Activated T-helper 1 cell treated with anti-CD3 and anti-CD28 coated beads, Interleukin-2, amount 50 U/mL, for 16 hours (primary cell): ENCODE results near the gene PSMA3.
"Not testable (repeated sequence)": the region's sequence is repeated elsewhere in the genome, so short reads cannot be mapped to it uniquely, and the experiment has no call there.

Experiments
- DNase-seq, 2 donors: peaks; one replicate each; pipeline ENCODE4 v3.0.0-alpha.2; 2020; ENCODE audit warnings: low read depth in 1 of 2, low spot score in 1 of 2

Gene PSMA3

GRCh38 chr14:58244556-58245387 is at the start of gene PSMA3:
Gene PSMA3, plus strand, starts transcription at chr14:58244843. Its CDS starts 78 bp downstream, at chr14:58244921.
- DNase-seq, result peak; percentile 95 to 96

- DNase-seq, result no peak
These were observed 48.4 kb upstream of the PSMA3 start for GRCh38 chr14:58196198-58196597.

- DNase-seq, result no peak
These were observed 46.6 kb upstream of the PSMA3 start for GRCh38 chr14:58198086-58198485.

GRCh38 chr14:58199726-58200479 is 44.7 kb upstream of the PSMA3 start, which contains the start of gene ACTR10:
Gene ACTR10, plus strand, starts transcription at chr14:58200149. Its CDS starts 69 bp downstream, at chr14:58200218.
- peak; percentile 71 to 82 for DNase-seq

- DNase-seq, result no peak
These were observed 44.2 kb upstream of the PSMA3 start for GRCh38 chr14:58200480-58200841.

GRCh38 chr14:58200846-58201245 is 43.8 kb upstream of the PSMA3 start:
- DNase-seq, result no peak

- no peak for DNase-seq
These were observed 31.5 kb upstream of the PSMA3 start for GRCh38 chr14:58213176-58213575.

- no peak for DNase-seq
These were observed 29.3 kb upstream of the PSMA3 start for GRCh38 chr14:58215191-58215914.

- no peak for DNase-seq
These were observed 28.1 kb upstream of the PSMA3 start for GRCh38 chr14:58216544-58216943.

GRCh38 chr14:58227096-58227819 is 17.4 kb upstream of the PSMA3 start:
- no peak for DNase-seq

- no peak for DNase-seq
These were observed 6.1 kb upstream of the PSMA3 start for GRCh38 chr14:58238252-58239243.

- DNase-seq, result peak; percentile 61 to 74
These were observed 5.1 kb upstream of the PSMA3 start for GRCh38 chr14:58239244-58240195.

- no peak for DNase-seq
These were observed 670 bp upstream of the PSMA3 start for GRCh38 chr14:58243790-58244555.

GRCh38 chr14:58245562-58245961 is 919 bp downstream of the PSMA3 start:
- no peak for DNase-seq

- no peak for DNase-seq
These were observed 5.0 kb downstream of the PSMA3 start for GRCh38 chr14:58249611-58250010.

GRCh38 chr14:58258156-58258555 is 13.5 kb downstream of the PSMA3 start:
- DNase-seq, result no peak

GRCh38 chr14:58262005-58262404 is 17.4 kb downstream of the PSMA3 start:
- DNase-seq, result not testable (repeated sequence)

- DNase-seq, result no peak
These were observed 20.8 kb downstream of the PSMA3 start for GRCh38 chr14:58265401-58265800.
